Breast epithelium (tissue), 3 donors: ENCODE data around the gene FRAT1.

ENCODE experiments used
- POLR2A ChIP-seq: fragments of 450-650 bp; IDR thresholded peaks from one replicate; pipeline ENCODE4 v1.6.1; 2016; ENCODE audit warnings: antibody characterized with exemption, mild to moderate bottlenecking, moderate library complexity
- POLR2AphosphoS5 ChIP-seq, 3 donors: sonication (generic); formaldehyde crosslinking; IDR thresholded peaks; one replicate each; pipeline ENCODE4 v1.6.1; 2017; ENCODE audit warnings: antibody characterized with exemption in 3 of 3
- TF ChIP-seq, protein P1 (sequence below), 3 donors: fragments of 450-650 bp; IDR thresholded peaks; one replicate each; pipeline ENCODE4 v1.5.1; 2016 to 2017; ENCODE audit warnings: antibody characterized with exemption in 3 of 3, mild to moderate bottlenecking in 3 of 3, moderate library complexity in 3 of 3

GRCh38 chr10:97270523-97271154 is 48.4 kb upstream of the FRAT1 start:
- no peak for TF ChIP-seq POLR2A
- TF ChIP-seq, protein P1, sequence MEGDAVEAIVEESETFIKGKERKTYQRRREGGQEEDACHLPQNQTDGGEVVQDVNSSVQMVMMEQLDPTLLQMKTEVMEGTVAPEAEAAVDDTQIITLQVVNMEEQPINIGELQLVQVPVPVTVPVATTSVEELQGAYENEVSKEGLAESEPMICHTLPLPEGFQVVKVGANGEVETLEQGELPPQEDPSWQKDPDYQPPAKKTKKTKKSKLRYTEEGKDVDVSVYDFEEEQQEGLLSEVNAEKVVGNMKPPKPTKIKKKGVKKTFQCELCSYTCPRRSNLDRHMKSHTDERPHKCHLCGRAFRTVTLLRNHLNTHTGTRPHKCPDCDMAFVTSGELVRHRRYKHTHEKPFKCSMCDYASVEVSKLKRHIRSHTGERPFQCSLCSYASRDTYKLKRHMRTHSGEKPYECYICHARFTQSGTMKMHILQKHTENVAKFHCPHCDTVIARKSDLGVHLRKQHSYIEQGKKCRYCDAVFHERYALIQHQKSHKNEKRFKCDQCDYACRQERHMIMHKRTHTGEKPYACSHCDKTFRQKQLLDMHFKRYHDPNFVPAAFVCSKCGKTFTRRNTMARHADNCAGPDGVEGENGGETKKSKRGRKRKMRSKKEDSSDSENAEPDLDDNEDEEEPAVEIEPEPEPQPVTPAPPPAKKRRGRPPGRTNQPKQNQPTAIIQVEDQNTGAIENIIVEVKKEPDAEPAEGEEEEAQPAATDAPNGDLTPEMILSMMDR (IDR thresholded peaks at IDR 0.05): no peak
- no peak for TF ChIP-seq POLR2AphosphoS5 (IDR thresholded peaks at IDR 0.05)
